ENCODE data around the gene AUTS2.

AUTS2 gene

GRCh38 chr7:70392877-70393435 lies 794.7 kb downstream of the AUTS2 start:
- peaks cover 0 to 9% (median 0%) of the 10 kb centered on the region in 5 donors for H3K4me1 ChIP-seq (ENCODE audit: control insufficient read depth in 5 of 5, insufficient read depth in 5 of 5, low read length in 5 of 5)
- H3K36me3 ChIP-seq (ENCODE audit: control insufficient read depth in 5 of 5, insufficient read depth in 5 of 5, low read length in 5 of 5) = no peaks in the 10 kb centered on the region
- no peak overlapping the region for H3K4me3 ChIP-seq (ENCODE audit: low read depth in 1 of 5, low read length in 5 of 5)
- no peak overlapping the region for H3K9ac ChIP-seq (ENCODE audit: low read length in 5 of 5)
- no peaks in the 10 kb centered on the region for H3K9me3 ChIP-seq (ENCODE audit: control insufficient read depth in 5 of 5, low read length in 5 of 5)
- no peaks in the 10 kb centered on the region for H3K27me3 ChIP-seq (ENCODE audit: control insufficient read depth in 5 of 5, insufficient read depth in 4 of 5, low read length in 5 of 5)
- no peak overlapping the region for H3K27ac ChIP-seq (ENCODE audit: low read depth, low read length)

- no peaks in the 10 kb centered on the region for H3K27me3 ChIP-seq (ENCODE audit: control insufficient read depth in 5 of 5, insufficient read depth in 4 of 5, low read length in 5 of 5)
- no peak overlapping the region for H3K27ac ChIP-seq (ENCODE audit: low read depth, low read length)
- H3K4me1 ChIP-seq (ENCODE audit: control insufficient read depth in 5 of 5, insufficient read depth in 5 of 5, low read length in 5 of 5) = peaks cover 0 to 9% (median 0%) of the 10 kb centered on the region in 5 donors
- H3K4me3 ChIP-seq (ENCODE audit: low read depth in 1 of 5, low read length in 5 of 5) = no peak overlapping the region
- H3K9me3 ChIP-seq (ENCODE audit: control insufficient read depth in 5 of 5, low read length in 5 of 5) = no peaks in the 10 kb centered on the region
- no peaks in the 10 kb centered on the region for H3K36me3 ChIP-seq (ENCODE audit: control insufficient read depth in 5 of 5, insufficient read depth in 5 of 5, low read length in 5 of 5)
- no peak overlapping the region for H3K9ac ChIP-seq (ENCODE audit: low read length in 5 of 5)
Measured at GRCh38 chr7:70393956-70394355, 795.7 kb downstream of the AUTS2 start.

GRCh38 chr7:70400829-70401380 lies 802.6 kb downstream of the AUTS2 start:
- H3K4me1 ChIP-seq (ENCODE audit: control insufficient read depth in 5 of 5, insufficient read depth in 5 of 5, low read length in 5 of 5) = no peaks in the 10 kb centered on the region

GRCh38 chr7:70402069-70402468 lies 803.8 kb downstream of the AUTS2 start:
- Histone ChIP-seq H3K27ac (ENCODE audit: low read depth, low read length) (no peak overlapping the region), H3K36me3 (ENCODE audit: control insufficient read depth in 5 of 5, insufficient read depth in 5 of 5, low read length in 5 of 5) (no peaks in the 10 kb centered on the region), H3K27me3 (ENCODE audit: control insufficient read depth in 5 of 5, insufficient read depth in 4 of 5, low read length in 5 of 5) (no peaks in the 10 kb centered on the region), H3K4me3 (ENCODE audit: low read depth in 1 of 5, low read length in 5 of 5) (no peak overlapping the region), H3K4me1 (ENCODE audit: control insufficient read depth in 5 of 5, insufficient read depth in 5 of 5, low read length in 5 of 5) (no peaks in the 10 kb centered on the region), H3K9me3 (ENCODE audit: control insufficient read depth in 5 of 5, low read length in 5 of 5) (no peaks in the 10 kb centered on the region), H3K9ac (ENCODE audit: low read length in 5 of 5) (no peak overlapping the region)

More at GRCh38 chr7:70400829-70401380, 802.6 kb downstream of the AUTS2 start:
- Histone ChIP-seq H3K4me3 (ENCODE audit: low read depth in 1 of 5, low read length in 5 of 5) (no peak overlapping the region), H3K27me3 (ENCODE audit: control insufficient read depth in 5 of 5, insufficient read depth in 4 of 5, low read length in 5 of 5) (no peaks in the 10 kb centered on the region), H3K9me3 (ENCODE audit: control insufficient read depth in 5 of 5, low read length in 5 of 5) (no peaks in the 10 kb centered on the region), H3K36me3 (ENCODE audit: control insufficient read depth in 5 of 5, insufficient read depth in 5 of 5, low read length in 5 of 5) (no peaks in the 10 kb centered on the region), H3K27ac (ENCODE audit: low read depth, low read length) (no peak overlapping the region), H3K9ac (ENCODE audit: low read length in 5 of 5) (no peak overlapping the region)

GRCh38 chr7:70405241-70405640 lies 807.0 kb downstream of the AUTS2 start:
- no peak overlapping the region for H3K27ac ChIP-seq (ENCODE audit: low read depth, low read length)
- H3K4me3 ChIP-seq (ENCODE audit: low read depth in 1 of 5, low read length in 5 of 5) = no peak overlapping the region
- H3K27me3 ChIP-seq (ENCODE audit: control insufficient read depth in 5 of 5, insufficient read depth in 4 of 5, low read length in 5 of 5) = no peaks in the 10 kb centered on the region
- H3K4me1 ChIP-seq (ENCODE audit: control insufficient read depth in 5 of 5, insufficient read depth in 5 of 5, low read length in 5 of 5) = no peaks in the 10 kb centered on the region
- H3K36me3 ChIP-seq (ENCODE audit: control insufficient read depth in 5 of 5, insufficient read depth in 5 of 5, low read length in 5 of 5) = no peaks in the 10 kb centered on the region
- no peaks in the 10 kb centered on the region for H3K9me3 ChIP-seq (ENCODE audit: control insufficient read depth in 5 of 5, low read length in 5 of 5)
- no peak overlapping the region for H3K9ac ChIP-seq (ENCODE audit: low read length in 5 of 5)

GRCh38 chr7:70406186-70406949 lies 808.1 kb downstream of the AUTS2 start:
- Histone ChIP-seq H3K4me1 (ENCODE audit: control insufficient read depth in 5 of 5, insufficient read depth in 5 of 5, low read length in 5 of 5) (no peaks in the 10 kb centered on the region), H3K4me3 (ENCODE audit: low read depth in 1 of 5, low read length in 5 of 5) (no peak overlapping the region), H3K27me3 (ENCODE audit: control insufficient read depth in 5 of 5, insufficient read depth in 4 of 5, low read length in 5 of 5) (no peaks in the 10 kb centered on the region), H3K27ac (ENCODE audit: low read depth, low read length) (no peak overlapping the region), H3K9me3 (ENCODE audit: control insufficient read depth in 5 of 5, low read length in 5 of 5) (no peaks in the 10 kb centered on the region), H3K36me3 (ENCODE audit: control insufficient read depth in 5 of 5, insufficient read depth in 5 of 5, low read length in 5 of 5) (no peaks in the 10 kb centered on the region), H3K9ac (ENCODE audit: low read length in 5 of 5) (no peak overlapping the region)

- Histone ChIP-seq H3K4me1 (ENCODE audit: control insufficient read depth in 5 of 5, insufficient read depth in 5 of 5, low read length in 5 of 5) (no peaks in the 10 kb centered on the region), H3K9ac (ENCODE audit: low read length in 5 of 5) (no peak overlapping the region), H3K27me3 (ENCODE audit: control insufficient read depth in 5 of 5, insufficient read depth in 4 of 5, low read length in 5 of 5) (no peaks in the 10 kb centered on the region), H3K9me3 (ENCODE audit: control insufficient read depth in 5 of 5, low read length in 5 of 5) (no peaks in the 10 kb centered on the region), H3K4me3 (ENCODE audit: low read depth in 1 of 5, low read length in 5 of 5) (no peak overlapping the region), H3K27ac (ENCODE audit: low read depth, low read length) (no peak overlapping the region), H3K36me3 (ENCODE audit: control insufficient read depth in 5 of 5, insufficient read depth in 5 of 5, low read length in 5 of 5) (no peaks in the 10 kb centered on the region)
Measured at GRCh38 chr7:70406950-70407209, 808.6 kb downstream of the AUTS2 start.

GRCh38 chr7:70408477-70408876 lies 810.2 kb downstream of the AUTS2 start:
- H3K9ac ChIP-seq (ENCODE audit: low read length in 5 of 5) = no peak overlapping the region
- H3K4me3 ChIP-seq (ENCODE audit: low read depth in 1 of 5, low read length in 5 of 5) = no peak overlapping the region
- H3K27me3 ChIP-seq (ENCODE audit: control insufficient read depth in 5 of 5, insufficient read depth in 4 of 5, low read length in 5 of 5) = no peaks in the 10 kb centered on the region
- H3K4me1 ChIP-seq (ENCODE audit: control insufficient read depth in 5 of 5, insufficient read depth in 5 of 5, low read length in 5 of 5) = no peaks in the 10 kb centered on the region
- H3K9me3 ChIP-seq (ENCODE audit: control insufficient read depth in 5 of 5, low read length in 5 of 5) = no peaks in the 10 kb centered on the region
- H3K27ac ChIP-seq (ENCODE audit: low read depth, low read length) = no peak overlapping the region
- H3K36me3 ChIP-seq (ENCODE audit: control insufficient read depth in 5 of 5, insufficient read depth in 5 of 5, low read length in 5 of 5) = no peaks in the 10 kb centered on the region

GRCh38 chr7:70408891-70409290 lies 810.6 kb downstream of the AUTS2 start:
- H3K4me1 ChIP-seq (ENCODE audit: control insufficient read depth in 5 of 5, insufficient read depth in 5 of 5, low read length in 5 of 5) = no peaks in the 10 kb centered on the region
- no peak overlapping the region for H3K9ac ChIP-seq (ENCODE audit: low read length in 5 of 5)

GRCh38 chr7:70410134-70410750 lies 812.0 kb downstream of the AUTS2 start:
- H3K9me3 ChIP-seq (ENCODE audit: control insufficient read depth in 5 of 5, low read length in 5 of 5) = no peaks in the 10 kb centered on the region
- no peaks in the 10 kb centered on the region for H3K4me1 ChIP-seq (ENCODE audit: control insufficient read depth in 5 of 5, insufficient read depth in 5 of 5, low read length in 5 of 5)
- no peak overlapping the region for H3K4me3 ChIP-seq (ENCODE audit: low read depth in 1 of 5, low read length in 5 of 5)
- H3K9ac ChIP-seq (ENCODE audit: low read length in 5 of 5) = no peak overlapping the region
- no peaks in the 10 kb centered on the region for H3K27me3 ChIP-seq (ENCODE audit: control insufficient read depth in 5 of 5, insufficient read depth in 4 of 5, low read length in 5 of 5)
- H3K27ac ChIP-seq (ENCODE audit: low read depth, low read length) = no peak overlapping the region
- no peaks in the 10 kb centered on the region for H3K36me3 ChIP-seq (ENCODE audit: control insufficient read depth in 5 of 5, insufficient read depth in 5 of 5, low read length in 5 of 5)

More at GRCh38 chr7:70408891-70409290, 810.6 kb downstream of the AUTS2 start:
- no peaks in the 10 kb centered on the region for H3K36me3 ChIP-seq (ENCODE audit: control insufficient read depth in 5 of 5, insufficient read depth in 5 of 5, low read length in 5 of 5)
- no peak overlapping the region for H3K4me3 ChIP-seq (ENCODE audit: low read depth in 1 of 5, low read length in 5 of 5)
- no peak overlapping the region for H3K27ac ChIP-seq (ENCODE audit: low read depth, low read length)
- no peaks in the 10 kb centered on the region for H3K9me3 ChIP-seq (ENCODE audit: control insufficient read depth in 5 of 5, low read length in 5 of 5)
- H3K27me3 ChIP-seq (ENCODE audit: control insufficient read depth in 5 of 5, insufficient read depth in 4 of 5, low read length in 5 of 5) = no peaks in the 10 kb centered on the region
